NB4 (cell line): ENCODE results near the gene TBX4.

Experiments used
- MYC ChIP-seq: IDR thresholded peaks from 2 replicates; pipeline ENCODE4 v1.6.1; 2011; ENCODE audit warnings: low read depth, low read length
- POLR2A ChIP-seq: IDR thresholded peaks from 2 replicates; pipeline ENCODE4 v1.6.1; 2011; ENCODE audit warnings: mild to moderate bottlenecking; ENCODE audit not compliant: insufficient read length; ENCODE audit errors: extremely low read depth
- TF ChIP-seq, protein P1 (sequence below): IDR thresholded peaks from one replicate; pipeline ENCODE4 v1.5.1; 2012; ENCODE audit warnings: low read depth, low read length

- TF ChIP-seq POLR2A (no peak), MYC (no peak)
- TF ChIP-seq, protein P1, sequence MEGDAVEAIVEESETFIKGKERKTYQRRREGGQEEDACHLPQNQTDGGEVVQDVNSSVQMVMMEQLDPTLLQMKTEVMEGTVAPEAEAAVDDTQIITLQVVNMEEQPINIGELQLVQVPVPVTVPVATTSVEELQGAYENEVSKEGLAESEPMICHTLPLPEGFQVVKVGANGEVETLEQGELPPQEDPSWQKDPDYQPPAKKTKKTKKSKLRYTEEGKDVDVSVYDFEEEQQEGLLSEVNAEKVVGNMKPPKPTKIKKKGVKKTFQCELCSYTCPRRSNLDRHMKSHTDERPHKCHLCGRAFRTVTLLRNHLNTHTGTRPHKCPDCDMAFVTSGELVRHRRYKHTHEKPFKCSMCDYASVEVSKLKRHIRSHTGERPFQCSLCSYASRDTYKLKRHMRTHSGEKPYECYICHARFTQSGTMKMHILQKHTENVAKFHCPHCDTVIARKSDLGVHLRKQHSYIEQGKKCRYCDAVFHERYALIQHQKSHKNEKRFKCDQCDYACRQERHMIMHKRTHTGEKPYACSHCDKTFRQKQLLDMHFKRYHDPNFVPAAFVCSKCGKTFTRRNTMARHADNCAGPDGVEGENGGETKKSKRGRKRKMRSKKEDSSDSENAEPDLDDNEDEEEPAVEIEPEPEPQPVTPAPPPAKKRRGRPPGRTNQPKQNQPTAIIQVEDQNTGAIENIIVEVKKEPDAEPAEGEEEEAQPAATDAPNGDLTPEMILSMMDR: no peak
Observed at GRCh38 chr17:61414141-61414935, 37.9 kb upstream of the TBX4 start.
